ENCODE data around the gene UBE2N.

DNA sequence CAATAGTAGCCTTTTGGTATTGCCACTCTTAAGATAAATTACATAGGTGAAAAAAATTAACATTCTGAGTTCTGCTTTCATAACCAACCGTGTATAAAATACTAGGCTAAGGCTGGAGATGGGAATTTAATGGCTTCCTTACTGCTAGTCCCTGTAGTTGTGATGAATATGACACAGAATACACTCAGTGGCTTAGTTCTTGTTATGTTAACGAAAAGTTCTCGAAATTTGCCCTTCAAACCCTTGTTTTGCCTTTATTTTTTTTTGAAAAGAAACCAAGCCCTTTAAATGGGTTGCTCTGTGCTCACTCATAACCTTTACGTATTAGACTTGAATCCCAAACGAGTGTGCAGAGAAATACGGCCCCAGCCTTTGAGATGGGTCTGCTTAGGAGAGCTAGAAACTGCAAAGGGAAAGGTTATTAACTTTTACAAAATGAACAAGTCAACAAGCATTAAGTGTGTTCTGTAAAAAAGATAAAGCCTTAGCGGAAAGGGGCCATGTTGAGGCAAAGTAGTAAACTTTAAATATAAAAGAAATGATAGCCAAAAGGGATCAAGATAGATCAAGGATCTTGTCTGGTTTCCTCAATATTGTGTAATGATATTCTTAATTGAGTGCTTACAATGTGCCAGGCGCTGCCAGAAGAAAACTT, 62.3 kb downstream of the UBE2N start:
- TF ChIP-seq, protein P1, sequence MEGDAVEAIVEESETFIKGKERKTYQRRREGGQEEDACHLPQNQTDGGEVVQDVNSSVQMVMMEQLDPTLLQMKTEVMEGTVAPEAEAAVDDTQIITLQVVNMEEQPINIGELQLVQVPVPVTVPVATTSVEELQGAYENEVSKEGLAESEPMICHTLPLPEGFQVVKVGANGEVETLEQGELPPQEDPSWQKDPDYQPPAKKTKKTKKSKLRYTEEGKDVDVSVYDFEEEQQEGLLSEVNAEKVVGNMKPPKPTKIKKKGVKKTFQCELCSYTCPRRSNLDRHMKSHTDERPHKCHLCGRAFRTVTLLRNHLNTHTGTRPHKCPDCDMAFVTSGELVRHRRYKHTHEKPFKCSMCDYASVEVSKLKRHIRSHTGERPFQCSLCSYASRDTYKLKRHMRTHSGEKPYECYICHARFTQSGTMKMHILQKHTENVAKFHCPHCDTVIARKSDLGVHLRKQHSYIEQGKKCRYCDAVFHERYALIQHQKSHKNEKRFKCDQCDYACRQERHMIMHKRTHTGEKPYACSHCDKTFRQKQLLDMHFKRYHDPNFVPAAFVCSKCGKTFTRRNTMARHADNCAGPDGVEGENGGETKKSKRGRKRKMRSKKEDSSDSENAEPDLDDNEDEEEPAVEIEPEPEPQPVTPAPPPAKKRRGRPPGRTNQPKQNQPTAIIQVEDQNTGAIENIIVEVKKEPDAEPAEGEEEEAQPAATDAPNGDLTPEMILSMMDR (IDR thresholded peaks at IDR 0.05 in 4 of 5, conservative IDR thresholded peaks at IDR 0.05 in 1 of 5), result no peak
- no peak for TF ChIP-seq POLR2A (IDR thresholded peaks at IDR 0.05)

All from gastrocnemius medialis (tissue), 4 donors.